H7 (cell line): ENCODE data around the gene MIEF1. TPM values are rescaled to one million over a fixed set of nuclear protein-coding genes. Genes with fewer than 3 reads are reported as not detected.
A peak's percentile ranks its signal among the peaks of the same experiment; 100 is the strongest.
"Not testable (repeated sequence)": the region's sequence is repeated elsewhere in the genome, so short reads cannot be mapped to it uniquely, and the experiment has no call there.

Experiments used
- DNase-seq: peaks from one replicate; pipeline ENCODE4 v3.0.0; 2012
- H3K27me3 ChIP-seq: 2 replicates; pipeline ENCODE4 v1.6.0; 2011; ENCODE audit warnings: mild to moderate bottlenecking, low read length; ENCODE audit not compliant: control insufficient read depth, insufficient read depth
- H3K36me3 ChIP-seq: replicated peaks from 2 replicates; pipeline ENCODE4 v1.5.1; 2011; ENCODE audit warnings: low read length; ENCODE audit not compliant: control insufficient read depth, insufficient read depth
- H3K4me3 ChIP-seq: 2 replicates; pipeline ENCODE4 v1.5.1; 2011; ENCODE audit warnings: low read depth, mild to moderate bottlenecking, control low read depth, low read length, moderate library complexity; ENCODE audit not compliant: insufficient read depth
- total RNA-seq: library from RNA; depleted of rRNA; stranded (reverse); fragments of >200 nt; shearing (Covaris generic); gene quantifications from 2 replicates; pipeline ENCODE4 v1.2.3, GENCODE V29; 2014

Gene MIEF1
- total RNA-seq, 1 experiment from 2014 or later, result 26.4 TPM

DNA sequence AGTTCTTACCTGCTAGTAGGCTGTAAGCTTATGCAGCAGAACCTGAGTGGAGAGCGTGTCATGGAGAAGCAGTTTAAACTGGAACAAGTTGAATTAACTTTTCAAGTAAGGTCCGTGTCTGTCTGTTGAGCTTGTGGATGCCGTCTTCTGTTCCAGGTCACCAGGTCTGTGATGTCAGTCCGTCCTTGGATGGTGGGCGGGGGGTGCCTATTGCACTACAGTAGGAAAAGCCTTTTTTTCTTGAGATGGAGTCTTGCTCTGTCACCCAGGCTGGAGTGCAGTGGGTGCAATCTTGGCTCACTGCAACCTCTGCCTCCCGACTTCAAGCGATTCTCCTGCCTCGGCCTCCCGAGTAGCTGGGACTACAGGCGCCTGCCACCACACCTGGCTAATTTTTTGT, 4.9 kb downstream of the MIEF1 start:
- peaks cover 30% of the 10 kb centered on the region for H3K27me3 ChIP-seq
- H3K36me3 ChIP-seq, result peaks cover 19% of the 10 kb centered on the region
- not testable (repeated sequence) for DNase-seq, H3K4me3 ChIP-seq

DNA sequence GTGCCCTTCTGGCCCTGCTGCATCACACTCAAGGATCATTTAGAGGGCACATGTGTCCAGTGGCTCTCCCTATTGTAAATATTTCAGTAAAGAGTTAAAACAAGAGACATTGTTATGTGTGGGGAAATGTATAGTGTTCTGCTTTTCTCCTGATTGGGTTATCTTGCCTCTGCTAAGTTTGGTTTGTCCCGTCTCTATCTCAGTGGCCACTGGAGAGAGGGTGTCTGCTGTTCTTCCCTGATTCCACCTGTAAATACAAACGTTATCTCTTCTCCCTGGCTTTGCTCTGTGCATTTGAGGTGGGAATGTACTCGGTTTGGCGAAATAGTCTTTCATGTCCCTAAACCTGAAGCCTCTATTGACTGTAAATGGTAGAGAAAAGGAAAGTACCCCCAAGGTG, 6.3 kb downstream of the MIEF1 start:
- no peak for DNase-seq
- Histone ChIP-seq H3K4me3 (no peak overlapping the region), H3K36me3 (peaks cover 25% of the 10 kb centered on the region), H3K27me3 (peaks cover 32% of the 10 kb centered on the region)

DNA sequence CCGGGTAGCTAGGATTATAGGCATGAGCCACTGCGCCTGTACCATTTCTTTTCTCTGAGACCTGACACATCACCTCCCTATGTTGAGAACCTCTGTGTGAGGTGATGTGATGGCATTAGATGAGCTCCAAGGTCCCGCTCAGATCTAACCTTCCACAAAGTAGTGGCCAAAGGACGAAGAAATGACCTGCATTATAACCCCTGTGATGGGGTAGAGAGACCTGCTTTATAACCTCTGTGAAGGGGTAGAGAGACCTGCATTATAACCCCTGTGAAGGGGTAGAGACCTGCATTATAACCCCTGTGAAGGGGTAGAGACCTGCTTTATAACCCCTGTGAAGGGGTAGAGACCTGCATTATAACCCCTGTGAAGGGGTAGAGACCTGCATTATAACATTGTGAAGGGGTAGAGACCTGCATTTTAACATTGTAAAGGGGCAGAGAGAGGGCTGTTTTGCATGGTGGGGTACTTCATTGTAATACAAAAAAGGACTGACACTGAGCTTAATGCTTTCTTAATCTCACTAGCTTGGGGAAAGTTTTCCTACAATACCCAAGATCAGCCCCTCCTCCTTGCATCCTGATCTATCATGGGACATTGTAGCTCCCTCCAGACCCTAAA, 8.5 kb downstream of the MIEF1 start:
- peaks cover 38% of the 10 kb centered on the region for H3K36me3 ChIP-seq
- DNase-seq, result peak; percentile 78
- no peak overlapping the region for H3K4me3 ChIP-seq
- H3K27me3 ChIP-seq, result peaks cover 32% of the 10 kb centered on the region

DNA sequence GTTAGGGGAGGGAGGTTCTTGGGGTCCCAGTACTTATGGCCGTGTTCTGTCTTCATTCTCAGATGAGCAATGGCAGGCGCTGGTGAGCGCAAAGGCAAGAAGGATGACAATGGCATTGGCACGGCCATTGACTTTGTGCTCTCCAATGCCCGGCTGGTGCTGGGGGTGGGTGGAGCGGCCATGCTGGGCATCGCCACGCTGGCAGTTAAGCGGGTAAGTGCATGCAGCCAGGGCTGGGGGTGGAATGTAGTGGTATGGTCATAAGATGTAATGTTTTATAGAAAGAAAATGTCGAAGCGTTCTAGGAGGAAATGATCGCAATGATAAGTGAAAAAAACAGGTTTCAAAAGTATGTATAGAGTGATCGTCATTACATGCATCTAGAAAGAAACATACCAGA, 9.1 kb downstream of the MIEF1 start:
- DNase-seq, result no peak
- peaks cover 34% of the 10 kb centered on the region for H3K36me3 ChIP-seq
- peaks cover 32% of the 10 kb centered on the region for H3K27me3 ChIP-seq
- no peak overlapping the region for H3K4me3 ChIP-seq

DNA sequence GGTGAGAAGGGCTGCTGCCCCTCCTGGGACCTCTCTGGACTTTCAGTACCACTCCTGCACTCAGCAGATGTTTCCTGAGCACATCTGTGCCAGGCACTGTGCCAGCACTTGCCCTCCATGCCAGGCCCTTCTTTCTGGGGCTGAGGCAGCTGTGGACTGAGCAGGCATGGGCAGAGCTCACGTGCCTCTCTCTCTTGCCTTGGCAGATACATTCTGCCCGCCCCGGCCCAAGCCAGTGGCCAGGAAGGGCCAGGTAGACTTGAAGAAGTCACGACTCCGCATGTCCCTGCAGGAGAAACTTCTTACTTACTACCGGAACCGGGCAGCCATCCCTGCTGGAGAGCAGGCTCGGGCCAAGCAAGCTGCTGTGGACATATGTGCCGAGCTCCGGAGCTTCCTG, 9.9 kb downstream of the MIEF1 start:
- no peak for DNase-seq
- H3K36me3 ChIP-seq, result peaks cover 34% of the 10 kb centered on the region
- peaks cover 30% of the 10 kb centered on the region for H3K27me3 ChIP-seq
- H3K4me3 ChIP-seq, result no peak overlapping the region

DNA sequence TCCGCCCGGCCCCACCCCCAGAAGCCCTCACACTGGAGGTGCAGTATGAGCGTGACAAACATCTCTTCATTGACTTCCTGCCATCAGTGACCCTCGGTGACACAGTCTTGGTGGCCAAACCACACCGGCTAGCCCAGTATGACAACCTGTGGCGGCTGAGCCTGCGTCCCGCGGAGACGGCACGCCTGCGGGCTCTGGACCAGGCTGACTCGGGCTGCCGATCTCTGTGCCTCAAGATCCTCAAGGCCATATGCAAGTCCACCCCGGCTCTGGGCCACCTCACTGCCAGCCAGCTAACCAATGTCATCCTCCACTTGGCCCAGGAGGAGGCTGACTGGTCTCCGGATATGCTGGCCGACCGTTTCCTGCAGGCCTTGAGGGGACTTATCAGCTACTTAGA, 11.7 kb downstream of the MIEF1 start:
- no peak overlapping the region for H3K4me3 ChIP-seq
- DNase-seq, result no peak
- H3K27me3 ChIP-seq, result peaks cover 22% of the 10 kb centered on the region
- peaks cover 34% of the 10 kb centered on the region for H3K36me3 ChIP-seq

DNA sequence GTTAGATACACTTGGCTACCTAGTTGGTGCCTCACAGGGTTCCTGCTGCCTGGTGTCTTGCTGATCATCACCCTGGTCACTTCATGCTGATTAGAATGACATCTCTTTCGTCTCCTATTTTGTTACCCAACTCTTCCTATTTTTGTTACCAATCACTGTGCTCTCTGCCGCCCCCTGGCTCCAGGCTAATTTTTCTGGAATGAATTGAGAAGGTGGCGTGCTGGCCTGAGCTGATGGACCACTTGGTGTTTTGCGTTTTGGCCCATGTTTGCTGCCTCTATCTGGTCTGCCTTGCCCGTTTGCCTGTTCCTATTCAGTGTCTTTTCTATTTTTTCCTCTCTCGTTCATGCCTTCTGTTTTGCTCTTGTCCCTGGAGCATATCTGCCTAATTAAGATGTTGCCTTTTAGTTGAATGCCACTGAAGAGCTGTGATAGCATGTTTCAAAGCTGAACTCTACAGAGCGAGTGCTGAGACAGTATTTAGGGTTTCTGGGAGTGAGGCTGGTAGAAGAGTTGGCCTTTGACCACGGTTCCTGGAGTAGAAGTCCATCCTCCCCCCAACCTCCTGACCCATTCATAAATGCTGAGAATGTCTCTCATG, 12.4 kb downstream of the MIEF1 start:
- H3K27me3 ChIP-seq, result peaks cover 17% of the 10 kb centered on the region
- H3K36me3 ChIP-seq, result peaks cover 31% of the 10 kb centered on the region
- DNase-seq, result peak; percentile 78

DNA sequence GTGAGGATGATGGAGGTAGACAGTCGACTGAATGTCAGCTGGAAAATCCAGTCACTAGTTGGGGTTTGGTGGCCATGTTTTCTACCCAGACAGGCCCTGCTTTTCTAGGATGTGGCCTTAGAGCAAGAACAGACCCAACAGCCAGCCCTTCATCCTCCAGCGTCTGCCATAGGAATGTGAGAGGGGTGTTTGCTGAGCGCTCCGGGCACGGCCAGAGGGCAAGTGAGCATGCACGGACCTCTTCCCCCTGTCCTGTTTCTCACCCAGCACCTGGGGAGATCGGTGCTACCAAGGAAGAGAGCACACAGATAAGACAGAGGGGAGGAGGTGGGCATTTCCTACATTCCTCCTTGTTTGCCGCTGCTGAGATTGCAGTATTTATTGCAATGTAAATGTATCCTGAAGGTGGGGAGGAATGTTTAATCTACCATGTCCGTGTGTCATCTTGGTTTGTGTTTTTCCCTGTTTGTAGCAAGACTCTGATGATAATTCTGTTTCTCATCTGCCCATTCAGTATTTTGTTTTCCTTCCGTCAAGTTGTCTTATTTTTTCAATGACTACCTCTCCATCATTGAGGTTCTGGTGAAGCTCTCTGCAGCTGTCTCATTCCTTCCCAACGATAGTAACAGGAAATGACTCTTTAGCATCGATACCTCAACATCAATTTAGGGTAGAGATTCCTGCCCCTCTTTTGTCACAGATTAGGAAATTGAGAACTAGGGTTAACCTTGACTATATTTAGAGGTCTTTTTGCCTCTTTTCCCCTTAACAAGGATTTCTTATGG, 13.4 kb downstream of the MIEF1 start:
- DNase-seq, result no peak
- Histone ChIP-seq H3K4me3 (no peak overlapping the region), H3K36me3 (peaks cover 31% of the 10 kb centered on the region), H3K27me3 (peaks cover 14% of the 10 kb centered on the region)

More for the DNA sequence above, 12.4 kb downstream of the MIEF1 start:
- no peak overlapping the region for H3K4me3 ChIP-seq

DNA sequence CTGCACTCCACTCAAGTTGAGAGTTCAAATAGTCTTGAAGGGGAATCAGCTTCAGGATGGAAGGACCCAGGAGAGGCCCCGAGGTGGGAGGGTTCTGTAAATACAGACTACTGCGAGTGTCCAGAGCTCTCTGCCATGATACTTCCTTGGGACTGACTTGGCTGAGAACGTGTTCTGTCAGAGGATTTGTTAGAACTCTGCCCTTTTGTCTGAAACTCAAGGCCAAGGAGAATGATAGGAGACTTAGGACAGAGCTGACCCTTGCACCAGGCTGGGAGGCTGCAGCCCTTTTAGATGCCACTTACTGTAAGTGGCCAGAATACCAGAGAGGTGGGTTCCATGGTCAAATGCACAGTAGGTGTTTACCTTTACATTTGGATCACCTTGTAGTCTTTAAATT, 15.4 kb downstream of the MIEF1 start:
- Histone ChIP-seq H3K4me3 (no peak overlapping the region), H3K27me3 (peaks cover 2% of the 10 kb centered on the region; the same call in 1 of the 2 replicates), H3K36me3 (peaks cover 33% of the 10 kb centered on the region)
- no peak for DNase-seq

DNA sequence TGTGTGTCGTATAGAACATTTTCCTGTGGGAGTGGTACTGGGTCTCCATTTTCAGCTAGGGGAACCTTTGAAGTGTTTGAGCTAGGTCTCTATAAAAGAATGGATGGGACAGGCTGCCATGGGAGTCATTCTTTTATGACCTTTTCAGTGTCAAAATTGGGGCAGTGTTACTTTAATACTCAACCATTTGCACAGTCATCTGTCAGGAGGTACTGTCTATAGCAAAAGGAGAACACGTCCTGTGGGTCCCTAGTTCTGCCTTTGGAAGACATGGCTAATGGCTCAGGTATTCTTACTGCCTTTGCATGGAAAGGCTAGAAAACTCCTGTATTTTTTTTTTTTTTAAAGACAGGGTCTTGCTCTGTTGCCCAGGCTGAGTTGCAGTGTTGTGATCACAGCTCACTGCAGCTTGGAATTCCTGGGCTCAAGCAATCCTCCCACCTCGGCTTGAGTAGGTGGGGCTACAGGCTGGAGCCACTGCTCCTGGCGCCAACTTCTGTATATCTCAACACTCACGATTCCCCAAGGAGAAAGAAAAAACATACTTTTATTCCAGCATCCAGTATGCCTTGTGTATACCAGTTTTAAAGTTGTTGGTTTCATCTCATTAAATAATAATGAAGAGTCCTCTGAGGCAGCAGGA, 16.2 kb downstream of the MIEF1 start:
- peaks cover 40% of the 10 kb centered on the region for H3K36me3 ChIP-seq
- no peak for DNase-seq
- H3K27me3 ChIP-seq, result peaks cover 2% of the 10 kb centered on the region; the same call in 1 of the 2 replicates
- peak overlapping the region; percentile 100; the same call in 1 of the 2 replicates for H3K4me3 ChIP-seq

DNA sequence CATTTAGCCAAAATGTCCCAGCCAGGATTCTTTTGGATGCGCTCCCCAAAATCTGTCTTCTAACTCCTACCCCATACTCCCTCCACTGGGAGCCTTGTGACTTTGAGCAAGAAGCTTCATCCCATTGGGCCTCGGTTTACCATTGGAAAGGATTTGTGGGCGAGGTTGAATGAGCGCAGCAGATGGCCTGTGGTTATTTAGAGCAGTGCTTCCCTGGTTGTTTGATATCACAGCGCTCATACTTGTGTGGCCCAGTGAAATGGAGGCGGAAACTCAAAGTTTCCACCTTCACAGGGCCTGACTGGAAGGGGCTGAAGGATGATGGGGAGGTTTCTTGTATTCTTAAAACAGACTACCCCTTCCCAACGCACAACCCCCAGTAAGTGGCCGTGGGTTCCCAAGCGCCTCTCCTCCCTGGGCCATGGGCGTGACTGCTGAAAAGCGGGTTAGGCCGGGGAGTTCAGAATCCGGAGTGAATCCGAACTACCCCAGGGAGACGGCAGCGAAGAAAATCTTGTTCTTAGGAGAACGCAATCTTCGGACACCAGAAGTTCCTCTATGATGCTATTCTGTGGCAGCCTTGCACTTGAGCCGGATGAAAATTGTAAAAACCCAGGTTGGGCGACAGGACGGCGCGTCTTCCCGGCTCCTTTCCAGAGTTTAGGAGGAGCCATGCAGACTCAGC, 17.0 kb downstream of the MIEF1 start:
- Histone ChIP-seq H3K4me3 (peak overlapping the region; percentile 100), H3K36me3 (peaks cover 37% of the 10 kb centered on the region), H3K27me3 (peaks cover 2% of the 10 kb centered on the region; the same call in 1 of the 2 replicates)
- peak; percentile 71 for DNase-seq

DNA sequence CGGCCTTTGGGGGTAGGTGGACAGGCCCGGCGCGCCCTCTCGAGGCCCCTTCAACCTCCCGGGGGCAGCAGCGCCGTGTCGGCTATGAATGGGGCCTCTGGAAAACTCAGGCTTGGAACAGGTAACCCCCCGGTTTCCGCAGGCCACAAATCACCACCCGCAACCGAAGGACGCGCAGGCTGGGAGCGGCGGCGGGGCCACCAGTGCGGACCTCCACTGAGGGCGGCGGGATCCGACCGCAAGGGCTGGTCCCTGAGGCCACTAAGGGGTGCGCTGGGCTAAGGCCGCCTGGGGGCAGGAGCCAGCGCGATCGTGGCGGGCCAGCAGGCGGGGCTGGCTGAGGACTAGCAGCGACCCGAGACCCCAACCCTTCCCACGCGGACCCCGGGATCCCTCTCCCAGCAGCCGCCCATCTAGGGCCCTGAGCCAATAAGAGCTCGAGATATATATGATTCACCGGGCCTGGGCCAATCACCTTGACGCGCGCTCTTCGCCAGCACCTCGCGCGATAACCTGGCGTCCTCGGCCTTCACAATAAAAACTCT, 17.7 kb downstream of the MIEF1 start:
- H3K36me3 ChIP-seq, result peaks cover 37% of the 10 kb centered on the region
- peak; percentile 99 for DNase-seq

DNA sequence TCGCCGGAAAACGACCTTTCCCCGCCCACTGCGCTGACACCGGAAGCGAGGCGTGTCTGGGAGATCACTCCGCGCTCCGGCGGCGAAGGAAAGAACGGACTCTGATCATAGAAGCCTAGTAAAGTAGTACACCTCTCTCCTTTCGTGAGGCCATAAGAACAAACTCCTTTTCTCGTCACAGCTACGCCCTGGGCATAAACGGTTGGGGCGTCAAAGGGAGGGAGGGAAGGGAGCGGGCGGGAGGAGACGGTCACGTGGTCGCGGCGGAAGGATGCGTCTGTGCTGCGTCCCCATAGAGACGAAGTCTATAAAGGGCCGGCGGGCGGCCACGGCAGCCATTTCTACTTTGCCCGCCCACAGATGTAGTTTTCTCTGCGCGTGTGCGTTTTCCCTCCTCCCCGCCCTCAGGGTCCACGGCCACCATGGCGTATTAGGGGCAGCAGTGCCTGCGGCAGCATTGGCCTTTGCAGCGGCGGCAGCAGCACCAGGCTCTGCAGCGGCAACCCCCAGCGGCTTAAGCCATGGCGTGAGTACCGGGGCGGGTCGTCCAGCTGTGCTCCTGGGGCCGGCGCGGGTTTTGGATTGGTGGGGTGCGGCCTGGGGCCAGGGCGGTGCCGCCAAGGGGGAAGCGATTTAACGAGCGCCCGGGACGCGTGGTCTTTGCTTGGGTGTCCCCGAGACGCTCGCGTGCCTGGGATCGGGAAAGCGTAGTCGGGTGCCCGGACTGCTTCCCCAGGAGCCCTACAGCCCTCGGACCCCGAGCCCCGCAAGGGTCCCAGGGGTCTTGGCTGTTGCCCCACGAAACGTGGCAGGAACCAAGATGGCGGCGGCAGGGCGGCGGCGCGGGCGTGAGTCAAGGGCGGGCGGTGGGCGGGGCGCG, 18.4 kb downstream of the MIEF1 start, which contains the start of gene ATF4:
TSS of gene ATF4 (plus strand) at position 337 of the 880 bp plus-strand sequence. CDS start 884 bp downstream, outside the sequence.
- Histone ChIP-seq H3K36me3 (peaks cover 30% of the 10 kb centered on the region), H3K4me3 (peak within 1 kb of the TSS; percentile 100), H3K27me3 (peaks cover 2% of the 10 kb centered on the region; the same call in 1 of the 2 replicates)
- DNase-seq, result peak; percentile 92

More for the DNA sequence above, 17.7 kb downstream of the MIEF1 start:
- peak overlapping the region; percentile 100 for H3K4me3 ChIP-seq
- H3K27me3 ChIP-seq, result peaks cover 2% of the 10 kb centered on the region; the same call in 1 of the 2 replicates
